ENCODE data around the gene AGMAT.

AGMAT gene

DNA sequence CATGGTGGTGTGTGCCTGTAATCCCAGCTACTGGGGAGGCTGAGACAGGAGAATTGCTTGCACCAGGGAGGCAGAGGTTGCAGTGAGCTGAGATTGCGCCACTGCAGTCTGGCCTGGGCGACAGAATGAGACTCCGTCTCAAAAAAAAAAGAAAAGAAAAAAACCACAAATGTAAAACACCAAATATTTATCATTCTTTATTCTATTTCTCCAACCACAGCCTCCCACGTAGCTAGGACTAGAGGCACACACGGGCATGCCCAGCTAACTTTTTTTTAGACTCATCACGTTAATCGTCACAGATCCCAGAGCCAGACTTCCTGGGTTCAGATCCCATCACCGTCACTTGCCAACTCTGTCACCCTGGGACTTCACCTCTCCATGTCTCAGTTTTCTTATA is 44.7 kb downstream of the AGMAT start:
- H3K27ac ChIP-seq, result no peak overlapping the region
- no peak for TF ChIP-seq CTCF (IDR thresholded peaks at IDR 0.05)
- no peak for TF ChIP-seq ZFX (IDR thresholded peaks at IDR 0.05; ENCODE audit: borderline replicate concordance)

GRCh38 chr1:15538771-15539170 is 46.1 kb downstream of the AGMAT start:
- TF ChIP-seq CTCF (IDR thresholded peaks at IDR 0.05) (no peak), ZFX (IDR thresholded peaks at IDR 0.05; ENCODE audit: borderline replicate concordance) (no peak)
- H3K27ac ChIP-seq, result peak overlapping the region; percentile 35

DNA sequence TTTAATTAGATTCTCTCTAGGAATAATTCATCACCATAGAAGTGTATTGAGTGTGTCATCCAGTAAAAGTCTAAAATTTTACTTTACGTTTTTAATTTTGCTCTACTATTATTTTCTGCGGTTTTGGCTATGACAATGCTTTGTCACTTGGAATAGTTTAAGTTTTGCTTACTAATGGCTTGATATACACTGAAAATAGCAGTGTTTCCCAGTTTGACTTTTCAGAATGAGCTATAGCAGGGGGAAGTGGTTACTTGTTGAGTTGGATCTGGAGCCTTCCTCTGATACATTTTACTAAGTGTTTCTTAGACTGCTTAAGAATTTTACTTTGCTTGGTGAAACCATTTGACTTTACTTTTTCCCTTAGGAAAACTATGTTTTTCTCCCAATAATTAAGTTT is 53.2 kb downstream of the AGMAT start:
- H3K27ac ChIP-seq, result no peak overlapping the region

DNA sequence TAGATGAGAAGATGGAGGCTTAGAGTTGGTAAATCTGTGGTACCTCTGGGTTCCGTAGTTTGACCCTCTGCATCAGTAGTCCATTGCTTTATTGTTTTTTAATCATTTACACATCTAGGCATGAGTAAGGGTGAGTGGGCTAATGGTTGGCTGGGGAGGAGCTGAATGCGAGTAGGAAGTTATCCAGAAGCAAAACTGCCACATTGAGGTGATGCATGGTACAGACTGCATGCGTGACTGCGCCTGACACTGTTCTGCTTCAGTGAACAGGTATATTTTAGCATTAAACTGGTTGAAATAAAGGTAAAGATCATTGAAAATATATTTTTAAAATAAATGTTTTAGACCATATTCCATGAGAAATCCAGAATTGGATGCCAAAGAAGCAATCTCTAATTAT is 53.8 kb downstream of the AGMAT start:
- no peak overlapping the region for H3K27ac ChIP-seq
- TF ChIP-seq ZFX (IDR thresholded peaks at IDR 0.05; ENCODE audit: borderline replicate concordance), result no peak
- no peak for TF ChIP-seq CTCF (IDR thresholded peaks at IDR 0.05)

More for the DNA sequence above, 53.2 kb downstream of the AGMAT start:
- TF ChIP-seq ZFX (IDR thresholded peaks at IDR 0.05; ENCODE audit: borderline replicate concordance) (no peak), CTCF (IDR thresholded peaks at IDR 0.05) (no peak)

GRCh38 chr1:15526490-15527339 is 58.1 kb downstream of the AGMAT start, which contains the start of gene DNAJC16:
TSS of gene DNAJC16 (plus strand) at chr1:15526848. CDS start at chr1:15529106, 2,258 bp downstream.
- no peak for TF ChIP-seq ZFX (IDR thresholded peaks at IDR 0.05; ENCODE audit: borderline replicate concordance)
- peak; percentile 44 for TF ChIP-seq CTCF (IDR thresholded peaks at IDR 0.05)
- peak within 1 kb of the TSS; percentile 94 for H3K27ac ChIP-seq

- TF ChIP-seq CTCF (IDR thresholded peaks at IDR 0.05) (no peak), ZFX (IDR thresholded peaks at IDR 0.05; ENCODE audit: borderline replicate concordance) (no peak)
- peak overlapping the region; percentile 94 for H3K27ac ChIP-seq
Observed at GRCh38 chr1:15526021-15526489, 58.8 kb downstream of the AGMAT start.
